B cell (primary cell): ENCODE data around the gene WFDC2.

Source experiments
- CTCF ChIP-seq: fragments of 200-600 bp; IDR thresholded peaks from one replicate; pipeline ENCODE4 v1.8.0; 2022; ENCODE audit warnings: antibody characterized with exemption, mild to moderate bottlenecking
- EZH2 ChIP-seq: IDR thresholded peaks from 2 replicates; pipeline ENCODE4 v1.6.1; 2012; ENCODE audit warnings: borderline replicate concordance, low read depth, mild to moderate bottlenecking, moderate library complexity, low read length; ENCODE audit not compliant: insufficient read depth, poor library complexity, severe bottlenecking

GRCh38 chr20:45465491-45466266 lies 3.9 kb upstream of the WFDC2 start:
- TF ChIP-seq CTCF = no peak
- TF ChIP-seq EZH2 = no peak
